PC-9 (cell line): ENCODE results near the gene SLC6A6. TPM values are rescaled to one million over a fixed set of nuclear protein-coding genes. Genes with fewer than 3 reads are reported as not detected.

Experiments used
- BruUV-seq: library from RNA; stranded (reverse); fragments of 400-500 nt; replicated peaks from 2 replicates; lab custom pipeline; 2021; lab: Mats Ljungman, UMichigan
- CTCF ChIA-PET: fragments of 300-600 bp; sonication (Branson Sonifier 250); formaldehyde crosslinking; loops from one replicate; lab custom pipeline; 2022; ENCODE audit warnings: antibody characterized with exemption; lab: Charles Lee
- POLR2A ChIA-PET: fragments of 300-600 bp; sonication (Branson Sonifier 250); formaldehyde crosslinking; loops from one replicate; lab custom pipeline; 2022; ENCODE audit warnings: antibody characterized with exemption; ENCODE audit not compliant: unreplicated experiment; lab: Charles Lee
- DNase-seq, 2 experiments: peaks; one replicate each; pipeline versions ENCODE4 v3.0.0 to v3.0.0-alpha.2; 2015 to 2022; ENCODE audit warnings: mixed read lengths in 1 of 2
- H2AFZ ChIP-seq: fragments of 200-600 bp; sonication (generic); 2 replicates; pipeline ENCODE4 v1.8.1; 2017; ENCODE audit warnings: antibody characterized with exemption
- H3F3A ChIP-seq: fragments of 200-600 bp; sonication (generic); 2 replicates; pipeline ENCODE4 v1.8.1; 2017; ENCODE audit warnings: antibody characterized with exemption, mild to moderate bottlenecking, low read depth; ENCODE audit not compliant: insufficient read depth
- H3K27ac ChIP-seq: fragments of 200-600 bp; sonication (generic); 2 replicates; pipeline ENCODE4 v1.6.1; 2016; ENCODE audit warnings: mixed run types
- H3K27me3 ChIP-seq: fragments of 200-600 bp; sonication (generic); 2 replicates; pipeline ENCODE4 v1.6.1; 2016; ENCODE audit warnings: low read depth, mixed run types; ENCODE audit not compliant: insufficient read depth
- H3K36me3 ChIP-seq: fragments of 200-600 bp; sonication (generic); 2 replicates; pipeline ENCODE4 v1.6.1; 2016; ENCODE audit warnings: low read depth, mixed run types
- H3K4me1 ChIP-seq: fragments of 200-600 bp; sonication (generic); replicated peaks from 2 replicates; pipeline ENCODE4 v1.6.1; 2016; ENCODE audit warnings: mixed run types; ENCODE audit not compliant: insufficient read depth
- H3K4me2 ChIP-seq: fragments of 200-600 bp; sonication (generic); 2 replicates; pipeline ENCODE4 v1.6.1; 2017; ENCODE audit warnings: mixed run types
- H3K4me3 ChIP-seq: fragments of 200-600 bp; sonication (generic); 2 replicates; pipeline ENCODE4 v1.6.1; 2016; ENCODE audit warnings: mixed run types
- H3K79me2 ChIP-seq: fragments of 200-600 bp; sonication (generic); 2 replicates; pipeline ENCODE4 v1.6.1; 2017; ENCODE audit warnings: low read depth, mixed run types
- H3K9me2 ChIP-seq: fragments of 200-600 bp; sonication (generic); 2 replicates; pipeline ENCODE4 v1.8.1; 2017; ENCODE audit warnings: mild to moderate bottlenecking; ENCODE audit not compliant: insufficient read depth
- H3K9me3 ChIP-seq: fragments of 200-600 bp; sonication (generic); 2 replicates; pipeline ENCODE4 v1.8.1; 2016; ENCODE audit warnings: low read depth; ENCODE audit not compliant: insufficient read depth
- H4K20me1 ChIP-seq: fragments of 200-600 bp; sonication (generic); 2 replicates; pipeline ENCODE4 v1.8.1; 2017; ENCODE audit not compliant: insufficient read depth
- EZH2 ChIP-seq: fragments of 200-600 bp; sonication (generic); IDR thresholded peaks from 2 replicates; pipeline ENCODE4 v1.8.0; 2017; ENCODE audit warnings: antibody characterized with exemption, low read depth
- intact Hi-C: fragments of 100-400 bp; cut with micrococcal nuclease; formaldehyde crosslinking; loops from one replicate; pipeline ENCODE4 v1.10.0; 2022; ENCODE audit not compliant: unreplicated experiment
- total RNA-seq: library from RNA; stranded (reverse); gene quantifications from 2 replicates; pipeline ENCODE4 v1.2.3, GENCODE V29; 2021
- TF ChIP-seq, protein P1 (sequence below): fragments of 200-600 bp; sonication (generic); conservative IDR thresholded peaks from 2 replicates; pipeline ENCODE4 v1.6.1; 2017; ENCODE audit warnings: mixed run types, antibody characterized with exemption, mild to moderate bottlenecking, moderate library complexity

Gene SLC6A6
- total RNA-seq, 1 experiment from 2014 or later, result 122 TPM

DNA sequence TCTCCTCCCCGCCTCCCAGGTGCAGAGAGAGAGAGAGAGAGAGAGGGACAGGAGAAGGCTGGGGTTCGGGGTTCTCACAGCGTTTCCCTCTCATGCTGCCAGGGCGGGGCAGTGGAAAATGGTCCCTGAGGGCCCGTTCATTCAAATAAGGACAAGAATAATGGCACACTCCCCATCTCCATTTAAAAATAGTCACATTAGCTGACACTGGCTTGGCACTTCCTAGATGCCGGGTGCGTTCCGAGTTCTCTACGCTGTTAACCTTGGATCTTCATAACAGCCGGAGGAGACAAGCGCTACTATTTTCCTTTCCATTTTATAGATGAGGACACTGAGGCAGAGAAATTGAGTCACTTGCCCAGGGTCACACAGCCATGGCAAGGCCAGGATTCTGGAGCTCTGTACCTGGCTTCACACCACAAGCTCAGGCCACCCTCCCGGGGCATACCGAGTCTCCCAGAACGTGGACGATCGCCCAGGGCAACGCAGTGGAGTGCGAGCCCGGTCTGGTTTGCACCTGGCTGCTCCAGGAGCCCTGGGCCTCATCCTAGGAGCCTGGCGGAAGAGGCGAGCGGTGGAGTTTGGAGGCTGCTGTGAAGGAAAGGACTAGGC, 608 bp upstream of the SLC6A6 start:
- CTCF ChIA-PET, result interaction anchor here (0.6 to 1.5 kb wide), 4 partner anchors 16 to 198 kb away, joined by 3 to 5 read pairs (median 4); no protein-coding TSS in a partner anchor
- DNase-seq, result peak in 1 of 2 experiments; percentile 42
- H3K4me2 ChIP-seq, result peak overlapping the region; percentile 88

DNA sequence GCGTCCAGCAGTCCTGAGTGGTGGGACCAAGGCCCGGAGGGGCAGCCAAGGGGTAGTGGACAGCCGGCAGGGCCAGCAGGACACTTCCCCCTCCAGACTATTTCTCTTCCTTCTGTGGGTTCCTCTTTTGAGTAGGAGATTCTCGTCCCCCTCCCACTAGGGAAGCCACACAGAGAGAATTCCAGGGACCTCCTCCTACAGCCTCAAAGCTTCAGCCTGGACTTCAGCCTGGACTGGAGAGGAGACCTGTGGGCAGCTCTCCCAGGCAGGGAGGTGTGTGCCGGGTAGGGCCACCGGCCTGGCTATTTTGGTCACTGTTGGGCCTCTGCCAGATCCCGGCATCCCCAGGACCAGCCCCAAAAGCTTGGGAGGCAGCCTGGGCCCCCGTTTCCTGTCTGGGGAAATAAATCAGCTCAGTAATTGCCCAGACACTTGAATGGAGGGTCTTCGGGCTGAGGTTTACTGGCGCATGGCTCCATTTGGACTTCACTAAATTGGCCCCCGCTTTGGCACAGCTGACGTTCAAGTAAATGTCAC, 1.3 kb downstream of the SLC6A6 start:
- Histone ChIP-seq H3K9me3 (no peaks in the 10 kb centered on the region), H3F3A (peaks cover 41% of the 10 kb centered on the region), H3K27me3 (no peaks in the 10 kb centered on the region), H4K20me1 (peaks cover 12% of the 10 kb centered on the region; the same call in 1 of the 2 replicates), H2AFZ (no peak overlapping the region), H3K9me2 (no peaks in the 10 kb centered on the region), H3K4me2 (peak overlapping the region; percentile 88), H3K36me3 (0 out of 2 replicates have a peak, but pooled peaks cover 12% of the 10 kb centered on the region), H3K4me3 (peak overlapping the region; percentile 88), H3K4me1 (peaks cover 52% of the 10 kb centered on the region), H3K27ac (peak overlapping the region; percentile 99), H3K79me2 (peaks cover 60% of the 10 kb centered on the region)
- no TSS peak for BruUV-seq
- ChIA-PET CTCF (interaction anchor here (0.7 to 2.1 kb wide), 2 partner anchors 15 to 200 kb away, joined by 4 to 8 read pairs; no protein-coding TSS in a partner anchor), POLR2A (interaction anchor here (0.5 to 0.7 kb wide), 3 partner anchors 38 to 178 kb away, joined by 3 to 7 read pairs (median 3); no protein-coding TSS in a partner anchor)
- intact Hi-C loops, result loop anchor here (2.0 to 10.0 kb wide), 4 partner anchors 57 to 199 kb away; no protein-coding TSS in a partner anchor
- no peak for TF ChIP-seq EZH2
- TF ChIP-seq, protein P1, sequence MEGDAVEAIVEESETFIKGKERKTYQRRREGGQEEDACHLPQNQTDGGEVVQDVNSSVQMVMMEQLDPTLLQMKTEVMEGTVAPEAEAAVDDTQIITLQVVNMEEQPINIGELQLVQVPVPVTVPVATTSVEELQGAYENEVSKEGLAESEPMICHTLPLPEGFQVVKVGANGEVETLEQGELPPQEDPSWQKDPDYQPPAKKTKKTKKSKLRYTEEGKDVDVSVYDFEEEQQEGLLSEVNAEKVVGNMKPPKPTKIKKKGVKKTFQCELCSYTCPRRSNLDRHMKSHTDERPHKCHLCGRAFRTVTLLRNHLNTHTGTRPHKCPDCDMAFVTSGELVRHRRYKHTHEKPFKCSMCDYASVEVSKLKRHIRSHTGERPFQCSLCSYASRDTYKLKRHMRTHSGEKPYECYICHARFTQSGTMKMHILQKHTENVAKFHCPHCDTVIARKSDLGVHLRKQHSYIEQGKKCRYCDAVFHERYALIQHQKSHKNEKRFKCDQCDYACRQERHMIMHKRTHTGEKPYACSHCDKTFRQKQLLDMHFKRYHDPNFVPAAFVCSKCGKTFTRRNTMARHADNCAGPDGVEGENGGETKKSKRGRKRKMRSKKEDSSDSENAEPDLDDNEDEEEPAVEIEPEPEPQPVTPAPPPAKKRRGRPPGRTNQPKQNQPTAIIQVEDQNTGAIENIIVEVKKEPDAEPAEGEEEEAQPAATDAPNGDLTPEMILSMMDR, result no peak
- peak in 1 of 2 experiments; percentile 39 for DNase-seq

More for the DNA sequence above, 608 bp upstream of the SLC6A6 start:
- POLR2A ChIA-PET, result interaction anchor here (0.6 to 1.3 kb wide), 4 partner anchors 9 to 78 kb away, joined by 3 to 7 read pairs (median 4); no protein-coding TSS in a partner anchor
- intact Hi-C loops, result loop anchor here (1.0 to 10.0 kb wide), 7 partner anchors 29 to 197 kb away; no protein-coding TSS in a partner anchor
- Histone ChIP-seq H4K20me1 (peaks cover 12% of the 10 kb centered on the region; the same call in 1 of the 2 replicates), H3F3A (peaks cover 58% of the 10 kb centered on the region), H3K27ac (0 out of 2 replicates have a peak overlapping the region, but pooled peaks have one; percentile 30), H3K4me3 (peak overlapping the region; percentile 88), H3K27me3 (no peaks in the 10 kb centered on the region), H3K36me3 (0 out of 2 replicates have a peak, but pooled peaks cover 3% of the 10 kb centered on the region), H3K79me2 (peaks cover 41% of the 10 kb centered on the region), H3K9me2 (no peaks in the 10 kb centered on the region), H2AFZ (peak overlapping the region; percentile 84), H3K9me3 (no peaks in the 10 kb centered on the region), H3K4me1 (peaks cover 33% of the 10 kb centered on the region)
- BruUV-seq, result no TSS peak
- no peak for TF ChIP-seq EZH2
- TF ChIP-seq, protein P1, result no peak

GRCh38 chr3:14404186-14404585, 1.8 kb downstream of the SLC6A6 start:
- Histone ChIP-seq H3F3A (peaks cover 40% of the 10 kb centered on the region), H3K9me2 (no peaks in the 10 kb centered on the region), H3K4me1 (peaks cover 57% of the 10 kb centered on the region), H3K79me2 (peaks cover 65% of the 10 kb centered on the region), H3K36me3 (0 out of 2 replicates have a peak, but pooled peaks cover 12% of the 10 kb centered on the region), H3K27me3 (no peaks in the 10 kb centered on the region), H3K9me3 (no peaks in the 10 kb centered on the region), H3K4me3 (peak overlapping the region; percentile 88), H4K20me1 (peaks cover 12% of the 10 kb centered on the region; the same call in 1 of the 2 replicates), H2AFZ (no peak overlapping the region), H3K27ac (peak overlapping the region; percentile 99), H3K4me2 (peak overlapping the region; percentile 88)
- ChIA-PET POLR2A (interaction anchor here (0.5 to 0.7 kb wide), 3 partner anchors 38 to 178 kb away, joined by 3 to 7 read pairs (median 3); no protein-coding TSS in a partner anchor), CTCF (interaction anchor here (0.7 to 2.1 kb wide), 2 partner anchors 14 to 200 kb away, joined by 4 to 8 read pairs; no protein-coding TSS in a partner anchor)
- no peak for DNase-seq
- TF ChIP-seq, protein P1, result no peak
- TF ChIP-seq EZH2, result no peak
- BruUV-seq, result no TSS peak
- intact Hi-C loops, result loop anchor here (2.0 to 10.0 kb wide), 3 partner anchors 57 to 199 kb away; no protein-coding TSS in a partner anchor
